GM18507 (cell line): ENCODE results near the gene XYLB.
"Not testable (repeated sequence)": the region's sequence is repeated elsewhere in the genome, so short reads cannot be mapped to it uniquely, and the experiment has no call there.

Experiments used
- DNase-seq: peaks from one replicate; pipeline ENCODE4 v3.0.0; 2011; ENCODE audit warnings: low read depth; ENCODE audit not compliant: insufficient read length; ENCODE audit errors: extremely low spot score
- FAIRE-seq: peaks from 2 replicates; lab custom pipeline; 2011; peaks lifted over from hg19 to GRCh38; lab: Jason Lieb, UNC

XYLB gene

DNA sequence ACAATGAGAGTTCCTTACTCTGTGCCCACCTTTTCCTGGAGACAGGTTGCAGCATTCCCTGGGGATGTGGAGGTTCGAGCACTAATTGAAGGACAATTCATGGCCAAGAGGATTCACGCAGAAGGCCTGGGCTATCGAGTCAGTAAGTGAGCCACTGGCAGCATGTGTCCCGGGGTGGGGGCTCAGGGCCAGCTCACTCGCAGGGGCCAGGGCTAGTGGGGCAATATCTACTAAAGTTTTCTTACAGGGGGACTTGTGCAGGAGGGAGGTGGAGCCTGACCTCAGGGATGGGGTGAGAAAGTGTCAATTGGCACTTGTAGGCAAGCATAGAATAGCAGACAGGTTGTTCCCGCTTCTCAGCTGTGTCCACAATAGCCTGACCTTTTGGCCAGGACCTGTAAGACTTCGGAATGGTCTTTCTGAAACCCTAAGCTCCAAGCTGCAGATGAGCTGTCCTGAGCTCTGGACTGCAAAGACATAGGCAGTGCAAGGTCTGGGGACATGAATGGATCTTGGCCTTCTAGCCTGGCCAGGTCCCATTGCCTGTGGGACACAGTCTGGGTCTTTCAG is 32.7 kb downstream of the XYLB start:
- no peak for FAIRE-seq
- DNase-seq: no peak

DNA sequence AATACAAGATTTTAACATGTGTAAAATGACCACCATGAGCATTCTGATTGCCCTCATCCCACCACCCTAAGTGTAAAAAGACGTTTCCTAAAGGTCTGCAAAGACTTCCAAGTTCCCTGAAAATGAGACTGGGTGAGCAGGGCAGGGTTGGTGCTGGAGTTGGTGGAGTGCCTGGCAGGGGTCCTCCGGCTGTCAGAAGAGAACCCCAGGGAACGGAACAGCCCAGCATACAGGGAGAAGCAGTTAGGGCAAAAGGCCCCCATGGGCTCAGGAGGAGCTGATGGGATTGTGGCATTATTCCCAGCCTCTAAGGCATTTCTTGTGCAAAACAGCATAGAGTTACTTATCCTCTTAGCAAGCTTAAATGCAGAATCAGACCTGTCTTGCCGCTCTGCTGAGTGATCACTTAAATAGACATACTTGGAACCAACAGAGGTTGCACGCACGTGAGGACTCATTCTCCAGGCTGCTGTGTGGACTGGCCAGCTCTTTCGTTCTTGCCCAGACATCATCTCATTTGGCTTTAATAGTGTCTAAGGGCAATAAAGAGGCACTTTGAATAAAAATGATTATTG is 36.0 kb downstream of the XYLB start:
- no peak for DNase-seq
- FAIRE-seq: no peak

DNA sequence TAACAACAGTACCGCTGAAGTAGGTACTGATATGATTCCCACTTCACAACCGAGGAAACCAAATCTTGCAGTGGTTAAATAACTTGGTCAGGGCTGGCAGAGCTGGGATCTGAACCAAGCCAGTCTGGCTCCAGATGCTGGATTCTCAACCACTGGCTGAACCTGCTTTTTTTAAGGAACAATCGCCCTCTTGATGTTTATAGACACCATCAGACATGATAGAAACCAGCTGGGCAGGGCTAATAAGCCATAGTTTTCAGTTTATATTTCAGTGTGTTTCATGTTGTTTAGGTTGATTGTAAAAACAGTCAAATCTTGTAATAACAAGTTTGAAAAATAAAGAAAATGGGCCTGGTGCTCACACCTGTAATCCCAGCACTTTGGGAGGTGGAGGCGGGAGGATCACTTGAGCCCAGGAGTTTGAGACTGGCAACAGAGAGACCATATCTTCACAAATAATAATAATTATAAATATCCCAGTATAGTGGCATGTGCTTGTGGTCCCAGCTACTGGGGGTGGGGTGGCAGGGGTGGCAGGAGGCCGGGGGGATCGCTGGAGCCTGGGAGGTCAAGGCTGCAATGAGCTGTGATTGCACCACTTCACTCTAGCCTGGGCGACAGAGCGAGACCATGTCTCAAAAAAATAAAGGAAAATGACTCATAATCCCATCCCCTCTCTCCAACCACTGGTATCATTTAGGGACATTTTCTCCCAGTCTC is 36.7 kb downstream of the XYLB start:
- DNase-seq (no peak), FAIRE-seq (no peak)

DNA sequence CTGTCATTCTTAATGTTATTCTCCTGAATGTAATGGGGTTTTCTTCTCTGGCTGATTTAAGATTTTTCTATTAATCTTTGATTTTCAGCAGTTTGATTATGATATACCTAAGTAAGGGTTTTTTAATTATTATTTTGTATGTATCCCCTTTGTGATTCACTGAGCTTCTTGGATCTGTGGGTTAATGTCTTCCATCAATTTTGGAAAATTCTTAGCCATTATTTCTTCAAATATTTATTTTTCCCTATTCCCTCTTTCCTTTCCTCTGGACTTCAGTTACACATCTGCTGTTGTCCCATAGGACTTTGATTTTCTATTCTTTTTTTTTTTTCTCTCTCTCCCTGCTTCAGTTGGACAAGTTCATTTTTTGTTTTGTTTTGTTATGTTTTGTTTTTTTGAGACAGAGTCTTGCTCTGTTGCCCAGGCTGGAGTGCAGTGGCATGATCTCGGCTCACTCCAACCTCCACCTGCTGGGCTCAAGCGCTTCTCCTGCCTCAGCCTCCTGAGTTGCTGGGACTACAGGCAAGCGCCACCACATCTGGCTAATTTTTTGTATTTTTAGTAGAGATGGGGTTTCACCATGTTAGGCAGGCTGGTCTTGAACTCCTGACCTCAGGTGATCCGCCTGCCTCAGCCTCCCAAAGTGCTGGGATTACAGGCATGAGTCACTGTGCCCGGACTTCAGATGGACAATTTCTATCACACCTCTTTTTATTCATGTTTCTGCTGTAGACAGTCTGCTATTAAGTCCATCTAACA is 40.6 kb downstream of the XYLB start:
- FAIRE-seq (no peak), DNase-seq (no peak)

DNA sequence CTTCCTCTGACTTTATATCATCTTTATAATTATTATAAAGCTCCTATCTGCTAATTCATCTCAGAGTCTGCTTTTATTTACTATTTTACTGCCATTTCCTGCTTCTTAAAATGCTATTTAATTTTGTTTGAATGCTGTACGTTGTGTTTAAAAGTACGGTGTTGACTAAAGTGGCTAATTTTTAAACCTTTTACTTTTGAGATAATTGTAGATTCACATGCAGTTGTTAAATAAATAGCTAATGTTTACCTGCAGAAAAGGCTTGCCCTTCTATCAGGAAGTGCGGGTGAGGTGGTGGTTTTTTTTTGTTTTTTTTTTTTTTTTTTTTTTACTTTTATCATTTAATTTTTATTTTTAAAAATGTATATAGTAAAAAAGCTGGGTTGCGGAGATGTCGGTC is 41.3 kb downstream of the XYLB start:
- no peak for DNase-seq
- FAIRE-seq: no peak

DNA sequence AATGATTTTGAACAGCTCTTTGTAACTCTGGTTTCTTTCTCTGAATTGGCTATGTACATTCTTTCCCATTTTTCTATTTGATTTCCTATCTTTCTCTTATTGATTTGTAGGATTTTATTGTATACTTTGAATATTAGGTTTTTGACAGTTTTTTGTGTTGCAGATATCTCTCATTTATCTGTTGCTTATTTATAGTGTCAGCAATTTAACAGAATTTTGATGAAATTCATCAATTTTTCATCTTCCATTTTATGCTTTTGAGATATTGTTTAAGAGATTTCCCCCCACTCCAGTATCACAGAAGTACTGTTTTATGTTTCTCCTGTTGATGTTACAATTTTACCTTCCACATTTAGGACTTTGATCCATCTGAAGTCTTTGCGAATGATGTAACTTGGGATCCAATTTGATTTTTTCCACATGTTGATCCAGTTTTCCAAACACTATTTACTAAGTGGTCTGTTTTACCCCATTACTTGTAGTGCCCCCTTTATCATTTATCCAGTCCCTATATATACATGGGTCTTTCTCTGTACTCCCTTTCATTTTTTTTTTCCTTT is 46.1 kb downstream of the XYLB start:
- DNase-seq (no peak), FAIRE-seq (no peak)

DNA sequence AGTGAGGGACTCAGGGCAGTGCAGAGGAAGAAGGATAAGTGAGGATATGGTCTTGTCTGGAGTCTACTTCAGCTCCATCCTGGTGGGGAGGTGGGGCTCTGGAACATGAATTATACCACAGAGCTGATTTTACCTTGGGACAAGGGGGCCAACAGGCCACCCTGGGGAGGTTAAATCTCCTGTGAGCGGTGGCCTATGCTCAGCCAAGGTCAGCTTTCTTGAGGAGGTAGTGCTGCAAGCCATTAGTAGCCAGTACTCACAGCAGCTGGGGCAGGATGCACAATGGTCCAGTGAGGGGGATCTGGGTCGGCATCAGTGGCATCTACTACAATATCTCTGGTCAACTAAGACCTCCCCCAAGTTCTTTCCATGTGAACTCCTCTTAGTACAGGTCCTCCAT is 49.7 kb downstream of the XYLB start:
- FAIRE-seq (no peak), DNase-seq (no peak)

DNA sequence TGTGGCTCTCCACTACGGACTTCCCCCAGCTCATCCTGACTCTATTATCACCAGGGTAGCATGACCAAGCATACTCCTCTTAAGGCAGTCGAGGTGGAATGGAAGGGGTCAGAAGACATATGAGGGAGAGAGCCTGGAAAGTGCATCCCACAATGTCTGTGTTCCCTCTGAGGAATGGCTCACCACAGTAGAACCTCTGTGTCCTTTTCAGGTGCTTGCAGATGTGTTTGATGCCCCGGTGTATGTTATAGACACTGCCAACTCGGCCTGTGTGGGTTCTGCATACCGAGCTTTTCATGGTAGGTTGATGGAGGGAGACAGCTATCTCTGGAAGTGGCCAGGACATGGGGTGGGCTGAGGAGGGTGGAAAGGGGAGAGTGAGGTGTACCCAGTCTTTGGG is 50.3 kb downstream of the XYLB start:
- DNase-seq: no peak

DNA sequence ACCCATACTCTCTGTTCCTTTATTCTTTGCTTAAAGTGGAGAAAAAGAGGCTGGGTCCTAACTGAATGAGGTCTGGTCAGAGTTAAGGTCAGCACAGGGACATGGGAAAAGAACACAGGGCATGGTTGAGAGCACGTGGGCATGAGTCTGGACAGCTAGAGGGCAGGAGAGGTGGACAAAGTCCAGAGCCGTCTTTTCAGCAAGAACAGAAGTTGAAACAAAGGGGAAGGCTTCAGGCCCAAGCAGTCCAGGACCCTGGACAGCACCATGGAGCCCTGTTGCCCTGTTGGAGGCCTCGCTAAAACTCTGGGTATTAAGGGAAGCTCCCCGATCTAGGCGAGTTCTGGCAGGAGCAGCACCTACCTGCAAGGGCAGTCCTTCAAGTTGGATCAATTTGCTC is 50.7 kb downstream of the XYLB start:
- DNase-seq: no peak
- no peak for FAIRE-seq

More for the DNA sequence above, 50.3 kb downstream of the XYLB start:
- FAIRE-seq: no peak

DNA sequence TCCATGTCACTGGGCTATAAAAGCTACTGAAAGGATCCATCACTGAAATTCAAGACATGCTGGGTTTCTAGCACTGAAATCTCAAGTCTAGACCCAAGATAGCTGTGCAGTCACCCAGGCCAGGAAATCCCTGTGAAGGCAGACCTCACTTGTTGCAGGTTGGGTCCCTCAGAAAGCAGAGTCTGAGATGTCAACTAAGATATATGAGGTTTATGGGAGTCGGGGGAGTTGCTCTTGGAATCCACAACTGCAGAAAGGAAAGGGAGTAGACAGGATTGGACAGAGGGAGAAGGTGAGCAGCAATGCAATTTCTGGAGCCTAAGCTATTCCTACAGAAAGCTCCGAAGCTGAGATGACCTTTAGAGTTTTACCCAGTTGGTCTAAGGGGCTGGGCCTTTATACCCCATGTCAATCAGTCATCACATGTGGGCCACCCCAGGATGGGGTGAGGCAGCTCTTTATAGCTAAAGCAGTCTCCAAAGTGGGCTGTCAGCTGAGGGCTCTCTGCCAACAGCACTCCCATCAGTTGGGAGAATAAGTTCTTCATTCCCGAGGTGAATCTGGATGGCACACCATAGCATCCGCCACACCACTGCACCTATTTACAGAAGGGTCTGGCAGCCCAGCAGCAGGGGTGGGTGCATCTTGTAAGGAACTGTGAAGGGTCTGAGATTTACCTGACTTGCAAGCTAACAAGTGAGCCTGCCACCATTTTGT is 54.8 kb downstream of the XYLB start:
- no peak for FAIRE-seq

DNA sequence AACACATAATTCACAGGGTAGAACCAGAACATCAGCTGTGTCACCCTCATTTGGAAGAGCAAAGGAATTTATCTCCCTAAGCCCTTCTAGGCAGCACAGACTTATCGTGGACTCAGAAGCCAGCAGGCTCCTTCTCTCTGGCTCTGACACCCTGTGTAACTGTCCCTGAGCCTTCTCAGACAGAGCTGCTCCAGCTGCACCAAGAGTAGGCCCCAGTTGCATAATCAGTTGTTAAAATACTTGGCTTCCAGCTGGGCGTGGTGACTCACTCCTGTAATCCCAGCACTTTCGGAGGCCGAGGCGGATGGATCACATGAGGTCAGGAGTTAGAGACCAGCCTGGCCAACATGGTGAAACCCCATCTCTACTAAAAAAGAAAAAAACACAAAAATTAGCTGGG is 57.7 kb downstream of the XYLB start:
- FAIRE-seq: no peak

More for the DNA sequence above, 54.8 kb downstream of the XYLB start:
- DNase-seq: no peak

DNA sequence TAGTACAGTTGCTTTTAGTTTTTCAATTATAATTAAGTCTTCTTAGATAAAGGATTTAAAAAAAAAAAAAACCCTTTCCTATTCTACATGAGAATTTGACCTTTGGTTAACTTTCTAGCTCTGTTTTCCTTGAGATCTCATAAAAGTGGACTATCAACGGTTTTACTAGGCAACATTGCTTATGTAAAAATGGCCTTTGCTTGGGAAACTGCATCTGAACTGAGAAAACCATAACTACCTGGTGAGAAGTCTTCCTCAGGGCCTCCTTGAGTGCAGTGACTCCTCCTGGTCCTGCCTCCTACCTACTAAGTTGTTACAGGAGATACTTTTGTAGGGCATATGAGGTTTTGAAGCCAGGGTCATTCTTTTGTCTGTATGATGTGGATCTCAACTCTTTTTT is 65.0 kb downstream of the XYLB start:
- DNase-seq: no peak
- FAIRE-seq: no peak

More for the DNA sequence above, 57.7 kb downstream of the XYLB start:
- DNase-seq: no peak

DNA sequence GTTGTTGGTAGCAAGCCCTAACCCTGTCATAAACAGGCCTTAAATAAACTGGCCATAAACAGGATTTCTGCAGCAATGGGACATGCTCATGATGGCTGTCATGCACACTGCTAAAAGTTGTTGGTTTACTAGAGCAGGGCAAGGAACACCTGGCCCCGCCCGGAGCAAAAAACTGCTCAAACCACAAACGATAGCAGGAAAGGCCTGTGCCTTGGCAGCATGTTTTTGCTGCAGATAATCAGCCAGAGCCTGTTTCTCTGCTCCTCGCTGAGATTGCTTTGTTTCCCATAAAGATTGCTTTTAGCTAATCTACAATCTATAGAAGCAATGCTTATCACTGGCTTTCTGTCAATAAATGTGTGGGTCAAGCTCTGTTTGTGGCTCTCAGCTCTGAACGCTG is 74.2 kb downstream of the XYLB start:
- not testable (repeated sequence) for DNase-seq, FAIRE-seq

DNA sequence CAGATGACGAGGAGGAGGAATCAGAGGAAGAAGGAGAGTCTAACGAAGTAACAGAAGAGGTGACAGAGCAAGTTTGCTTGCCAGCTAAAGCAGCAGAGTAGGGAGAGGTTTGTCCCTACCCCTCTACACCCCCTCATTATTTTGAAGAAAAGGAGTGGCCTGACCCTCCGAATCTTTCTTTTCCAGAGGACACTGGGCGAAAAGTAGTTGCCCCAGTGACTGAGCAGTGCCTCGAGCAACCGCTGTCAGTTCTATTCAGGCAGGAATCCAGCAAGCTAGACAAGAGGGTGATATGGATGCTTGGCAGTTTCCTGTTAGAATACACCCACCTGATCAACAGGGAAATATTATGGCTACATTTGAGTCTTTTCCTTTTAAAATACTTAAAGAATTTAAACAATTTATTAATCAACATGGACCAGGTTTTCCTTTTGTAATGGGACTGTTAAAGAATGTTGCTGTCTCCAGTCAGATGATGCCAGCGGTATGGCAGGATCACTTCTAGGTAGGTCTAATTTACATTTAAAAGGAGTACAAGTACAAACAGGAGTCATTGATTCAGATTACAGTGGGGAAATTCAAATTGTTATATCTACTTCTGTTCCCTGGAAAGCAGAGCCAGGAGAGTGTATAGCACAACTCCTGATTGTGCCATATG is 75.2 kb downstream of the XYLB start:
- FAIRE-seq (no peak), DNase-seq (no peak)

DNA sequence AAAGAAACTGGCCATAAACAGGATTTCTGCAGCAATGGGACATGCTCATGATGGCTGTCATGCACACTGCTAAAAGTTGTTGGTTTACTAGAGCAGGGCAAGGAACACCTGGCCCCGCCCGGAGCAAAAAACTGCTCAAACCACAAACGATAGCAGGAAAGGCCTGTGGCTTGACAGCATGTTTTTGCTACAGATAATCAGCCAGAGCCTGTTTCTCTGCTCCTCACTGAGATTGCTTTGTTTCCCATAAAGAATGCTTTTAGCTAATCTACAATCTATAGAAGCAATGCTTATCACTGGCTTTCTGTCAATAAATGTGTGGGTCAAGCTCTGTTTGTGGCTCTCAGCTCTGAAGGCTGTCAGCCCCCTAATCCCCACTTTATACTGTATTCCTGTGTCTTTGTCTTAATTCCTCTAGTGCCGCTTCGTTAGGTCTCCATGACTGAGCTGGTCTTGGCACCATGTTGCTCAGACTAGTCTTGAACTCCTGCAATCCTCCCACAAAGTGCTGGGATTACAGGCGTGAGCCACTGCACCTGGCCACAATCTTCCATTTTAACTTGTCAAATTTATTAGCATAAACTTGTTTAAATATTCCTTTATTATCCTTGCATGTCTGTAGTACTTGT is 80.3 kb downstream of the XYLB start:
- not testable (repeated sequence) for FAIRE-seq, DNase-seq

DNA sequence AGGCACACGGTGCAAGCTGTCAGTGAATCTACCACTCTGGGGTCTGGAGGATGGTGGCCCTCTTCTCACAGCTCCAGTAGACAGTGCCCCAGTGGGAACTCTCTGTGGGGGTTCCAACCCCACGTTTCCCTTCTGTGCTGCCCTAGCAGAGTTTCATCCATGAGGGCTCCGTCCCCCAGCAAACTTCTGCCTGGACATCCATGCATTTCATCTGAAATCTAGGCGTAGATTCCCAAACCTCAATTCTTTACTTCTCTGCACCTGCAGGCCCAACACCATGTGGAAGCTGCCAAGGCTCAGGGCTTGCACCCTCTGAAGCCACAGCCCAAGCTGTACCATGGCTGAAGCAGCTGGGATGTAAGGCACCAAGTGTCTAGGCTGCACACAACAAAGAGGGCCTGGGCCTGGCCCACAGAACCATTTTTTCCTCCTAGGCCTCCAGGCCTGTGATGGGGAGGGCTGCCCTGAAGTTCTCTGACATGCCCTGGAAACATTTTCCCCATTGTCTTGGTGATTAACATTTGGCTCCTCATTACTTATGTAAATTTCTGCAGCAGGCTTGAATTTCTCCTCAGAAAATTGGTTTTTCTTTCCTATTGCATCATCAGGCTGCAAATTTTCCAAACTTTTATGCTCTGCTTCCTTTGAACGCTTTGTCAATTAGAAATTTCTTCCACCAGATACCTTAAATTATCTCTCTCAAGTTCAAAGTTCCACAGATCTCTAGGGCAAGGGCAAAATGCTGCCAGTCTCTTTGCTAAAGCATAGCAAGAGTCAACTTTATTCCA is 86.5 kb downstream of the XYLB start:
- not testable (repeated sequence) for DNase-seq, FAIRE-seq

DNA sequence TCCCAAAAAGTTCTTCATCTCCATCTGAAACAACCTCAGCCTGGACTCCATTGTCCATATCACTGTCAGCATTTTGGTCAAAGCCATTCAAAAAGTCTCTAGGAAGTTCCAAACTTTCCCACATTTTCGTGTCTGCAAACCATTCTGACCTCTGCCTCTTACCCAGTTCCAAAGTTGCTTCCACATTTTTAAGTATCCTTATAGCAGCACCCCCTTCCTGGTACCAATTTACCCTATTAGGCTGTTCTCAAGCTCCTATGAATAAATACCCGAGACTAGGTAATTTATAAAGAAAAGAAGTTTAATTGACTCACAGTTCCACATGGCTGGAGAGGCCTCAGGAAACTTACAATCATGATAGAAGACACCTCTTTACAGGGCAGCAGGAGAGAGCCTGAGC is 87.1 kb downstream of the XYLB start:
- not testable (repeated sequence) for FAIRE-seq, DNase-seq
